Measurements from ENCODE around the gene ANKRD11. TPM values are rescaled to one million over a fixed set of nuclear protein-coding genes. Genes with fewer than 3 reads are reported as not detected.

The ANKRD11 gene
- total RNA-seq, 1 experiment from 2014 or later = 266 TPM

GRCh38 chr16:89361751-89362539, 128.4 kb downstream of the ANKRD11 start:
- intact Hi-C loops (cut with micrococcal nuclease) = no loop called here
- Histone ChIP-seq H3K27ac (ENCODE audit: low read depth, low read length) (peak overlapping the region; percentile 3; the same call in 1 of the 2 replicates), H3K9me2 (ENCODE audit: insufficient read depth) (no peaks in the 10 kb centered on the region), H2AFZ (ENCODE audit: low read depth, low read length, poor library complexity, severe bottlenecking) (no peak overlapping the region), H3K27me3 (ENCODE audit: insufficient read depth, low read length) (no peaks in the 10 kb centered on the region), H4K20me1 (ENCODE audit: insufficient read depth) (peaks cover 54% of the 10 kb centered on the region; the same call in 1 of the 2 replicates), H3K9me3 (ENCODE audit: control insufficient read depth in 1 of 2, insufficient read depth in 1 of 2, low read depth in 1 of 2, low read length in 2 of 2) (no peaks in the 10 kb centered on the region), H3K4me2 (ENCODE audit: low read length) (no peak overlapping the region), H3K36me3 (ENCODE audit: control insufficient read depth in 1 of 2, insufficient read depth in 2 of 2, low read length in 2 of 2) (peaks cover 0 to 4% of the 10 kb centered on the region in 2 experiments; a peak in 1 of 4 replicates), H3K79me2 (ENCODE audit: insufficient read depth, low read length) (peaks cover 99% of the 10 kb centered on the region), H3K9ac (ENCODE audit: low read length) (peak overlapping the region; percentile 0; the same call in 1 of the 2 replicates), H3K4me3 (replicated peaks in 1 of 2; ENCODE audit: low read depth in 1 of 2, low read length in 2 of 2) (no peak overlapping the region), H3K4me1 (ENCODE audit: control insufficient read depth in 1 of 2, insufficient read depth in 2 of 2, low read length in 2 of 2) (peaks cover 31 to 58% of the 10 kb centered on the region in 2 experiments)
- CTCF ChIA-PET = no interaction called here
- RAD21 ChIA-PET (ENCODE audit: low non-redundant PET in 1 of 2, low total read pairs in 2 of 2, uncharacterized antibody in 2 of 2, unreplicated experiment in 2 of 2) = no interaction called here
- no peak for ATAC-seq
- no peak for DNase-seq (ENCODE audit: low read depth, low spot score)
- TF ChIP-seq EGR1 (IDR thresholded peaks at IDR 0.05; ENCODE audit: low read depth) = no peak
- TF ChIP-seq REST (IDR thresholded peaks at IDR 0.05; ENCODE audit: low read depth) = no peak
- TF ChIP-seq SP1 (IDR thresholded peaks at IDR 0.05; ENCODE audit: low read depth) = no peak
- no peak for TF ChIP-seq JUND (IDR thresholded peaks at IDR 0.05)
- BruUV-seq (replicated peaks) = no TSS peak
- POLR2A ChIA-PET = no interaction called here

All from HCT116 (cell line).